Suppressor macrophage treated with lipopolysaccharide for 1 hour (primary cell): ENCODE measurements around the gene JADE2.
A peak's percentile ranks its signal among the peaks of the same experiment; 100 is the strongest.
"Not testable (repeated sequence)": the region's sequence is repeated elsewhere in the genome, so short reads cannot be mapped to it uniquely, and the experiment has no call there.

Source experiments
- DNase-seq, 3 donors: peaks; one replicate each; pipeline ENCODE4 v3.0.0-alpha.2; 2020 to 2022

JADE2 gene

GRCh38 chr5:134594336-134594735 is 68.9 kb downstream of the JADE2 start:
- DNase-seq, result no peak

GRCh38 chr5:134594797-134595457 is 69.5 kb downstream of the JADE2 start:
- no peak for DNase-seq

GRCh38 chr5:134595458-134595838 is 70.0 kb downstream of the JADE2 start:
- DNase-seq, result no peak

GRCh38 chr5:134599820-134600219 is 74.3 kb downstream of the JADE2 start:
- DNase-seq, result not testable (repeated sequence)

GRCh38 chr5:134600600-134600999 is 75.1 kb downstream of the JADE2 start:
- peak in 2 of 3 donors; percentile 17 to 29 for DNase-seq

GRCh38 chr5:134603059-134603458 is 77.6 kb downstream of the JADE2 start:
- no peak for DNase-seq

GRCh38 chr5:134604908-134605307 is 79.4 kb downstream of the JADE2 start:
- DNase-seq, result no peak

- DNase-seq, result no peak
These were observed 81.3 kb downstream of the JADE2 start for GRCh38 chr5:134606726-134607125.

GRCh38 chr5:134608555-134608954 is 83.1 kb downstream of the JADE2 start:
- no peak for DNase-seq

- DNase-seq, result no peak
These were observed 83.9 kb downstream of the JADE2 start for GRCh38 chr5:134609232-134609851.

GRCh38 chr5:134610725-134611124 is 85.3 kb downstream of the JADE2 start:
- no peak for DNase-seq

- DNase-seq, result no peak
These were observed 86.0 kb downstream of the JADE2 start for GRCh38 chr5:134611515-134611914.

- DNase-seq, result no peak
These were observed 89.1 kb downstream of the JADE2 start for GRCh38 chr5:134614450-134615085.

GRCh38 chr5:134620634-134621033 is 95.2 kb downstream of the JADE2 start:
- DNase-seq, result no peak

- DNase-seq, result no peak
These were observed 100.1 kb downstream of the JADE2 start for GRCh38 chr5:134625559-134625958.

- peak; percentile 12 to 49 (median 41) for DNase-seq
These were observed 101.0 kb downstream of the JADE2 start for GRCh38 chr5:134626369-134627014.
